ENCODE data around the gene KCTD21.

KCTD21 gene

GRCh38 chr11:78192911-78193351 is 4.5 kb upstream of the KCTD21 start:
- no peak overlapping the region for H3K4me3 ChIP-seq (ENCODE audit: low read depth, low read length)
- TF ChIP-seq CTCF (IDR thresholded peaks at IDR 0.05; ENCODE audit: borderline replicate concordance, insufficient read depth, low read depth, low read length), result no peak

DNA sequence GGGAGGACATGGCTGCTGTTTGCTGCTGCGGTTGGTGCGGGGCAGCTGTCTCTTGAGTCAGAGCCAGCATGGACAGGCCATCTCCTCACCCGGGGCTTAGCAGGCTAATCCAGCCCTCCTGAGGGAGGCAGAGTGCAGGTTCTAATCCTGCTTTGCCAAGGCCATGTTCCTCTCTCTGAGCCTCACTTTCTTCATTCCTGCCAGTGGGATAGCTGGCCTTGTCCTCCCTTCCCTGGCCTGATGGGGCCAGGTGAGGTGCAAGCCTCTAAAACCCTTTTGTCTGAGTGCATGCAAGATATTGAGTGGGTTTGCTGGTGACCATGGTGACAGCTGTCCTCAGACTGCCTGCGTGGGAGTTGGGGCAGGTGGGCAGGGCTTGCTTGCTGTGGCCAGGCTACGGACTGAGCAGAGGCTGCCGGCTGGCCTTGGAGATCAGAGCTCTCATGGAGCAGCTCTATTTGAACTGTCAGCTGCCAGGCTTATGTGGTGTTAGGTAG is 3.8 kb upstream of the KCTD21 start:
- no peak for TF ChIP-seq CTCF (IDR thresholded peaks at IDR 0.05; ENCODE audit: borderline replicate concordance, insufficient read depth, low read depth, low read length)
- H3K4me3 ChIP-seq (ENCODE audit: low read depth, low read length), result no peak overlapping the region

DNA sequence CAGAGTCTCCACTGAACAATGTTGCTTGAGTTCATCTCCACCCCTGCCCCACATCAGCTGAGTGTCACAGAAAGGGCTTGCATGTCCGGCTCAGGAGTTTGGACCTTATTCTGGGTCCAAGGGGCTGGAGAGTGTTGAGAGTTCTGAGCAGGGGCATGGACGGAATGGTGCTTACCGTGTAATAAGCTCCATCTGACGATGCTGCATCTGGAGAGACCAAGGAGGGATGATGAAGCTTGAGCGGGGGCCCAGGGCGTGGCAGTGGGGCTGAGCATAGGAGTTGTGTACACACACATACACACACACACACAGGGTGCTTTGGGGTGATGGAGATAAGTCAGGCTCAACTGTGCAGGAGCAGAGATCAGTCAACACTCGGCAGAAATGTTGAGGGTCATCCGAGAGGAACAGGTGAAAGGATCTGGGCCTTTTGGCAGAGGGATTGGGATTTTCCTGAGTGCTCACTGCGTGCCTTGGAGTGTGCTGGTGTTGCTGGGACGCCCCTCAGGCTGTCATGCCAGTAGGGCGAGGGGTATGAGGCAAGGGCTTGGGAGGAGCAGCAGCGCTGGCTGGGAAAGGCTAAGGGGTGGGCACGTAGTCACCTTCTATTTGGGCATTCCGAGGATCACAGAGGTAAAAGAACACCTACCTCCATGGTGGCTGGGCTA is 2.6 kb upstream of the KCTD21 start:
- TF ChIP-seq CTCF (IDR thresholded peaks at IDR 0.05; ENCODE audit: borderline replicate concordance, insufficient read depth, low read depth, low read length), result no peak
- H3K4me3 ChIP-seq (ENCODE audit: low read depth, low read length), result no peak overlapping the region

DNA sequence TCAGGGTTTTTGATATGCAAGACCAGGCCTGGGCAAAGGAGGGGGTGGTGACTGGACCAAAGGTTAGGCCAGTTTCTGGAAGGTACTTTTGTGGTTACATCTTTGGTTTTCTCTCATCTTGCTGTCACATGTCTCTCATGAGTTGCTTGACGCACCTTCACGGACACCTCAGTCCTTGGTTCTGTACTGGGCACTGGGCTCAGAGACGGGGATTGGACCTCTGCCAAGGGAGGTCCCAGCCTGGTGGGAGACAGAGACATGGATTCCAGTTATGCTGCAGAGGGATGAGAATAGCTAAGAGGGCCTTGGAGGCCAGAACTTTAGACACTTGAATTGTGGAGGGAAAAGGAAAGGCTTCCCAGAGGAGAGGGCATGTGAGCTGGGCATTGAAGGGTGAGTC is 1.9 kb upstream of the KCTD21 start:
- H3K4me3 ChIP-seq (ENCODE audit: low read depth, low read length), result no peak overlapping the region
- no peak for TF ChIP-seq CTCF (IDR thresholded peaks at IDR 0.05; ENCODE audit: borderline replicate concordance, insufficient read depth, low read depth, low read length)

DNA sequence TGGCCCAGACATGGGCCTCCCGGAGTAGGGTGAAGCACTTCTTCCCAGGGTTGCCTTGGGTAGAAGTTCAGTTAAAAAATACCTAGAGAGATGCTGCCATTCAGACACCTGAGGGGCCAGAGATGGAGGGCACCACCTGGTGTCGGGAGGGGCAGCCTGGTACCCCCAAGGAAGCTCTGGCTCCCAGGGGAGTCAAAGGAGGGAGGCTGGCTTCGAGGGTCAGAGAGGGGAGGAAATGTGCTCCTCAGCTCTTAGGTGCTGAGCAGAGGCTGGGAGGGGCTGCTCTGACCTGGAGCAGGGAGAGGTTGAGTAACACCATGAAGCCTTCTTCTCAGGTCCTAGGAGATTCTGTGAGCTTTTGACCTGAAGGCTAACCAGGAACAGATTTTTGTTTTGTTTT is 1.4 kb upstream of the KCTD21 start:
- no peak overlapping the region for H3K4me3 ChIP-seq (ENCODE audit: low read depth, low read length)
- TF ChIP-seq CTCF (IDR thresholded peaks at IDR 0.05; ENCODE audit: borderline replicate concordance, insufficient read depth, low read depth, low read length), result no peak

DNA sequence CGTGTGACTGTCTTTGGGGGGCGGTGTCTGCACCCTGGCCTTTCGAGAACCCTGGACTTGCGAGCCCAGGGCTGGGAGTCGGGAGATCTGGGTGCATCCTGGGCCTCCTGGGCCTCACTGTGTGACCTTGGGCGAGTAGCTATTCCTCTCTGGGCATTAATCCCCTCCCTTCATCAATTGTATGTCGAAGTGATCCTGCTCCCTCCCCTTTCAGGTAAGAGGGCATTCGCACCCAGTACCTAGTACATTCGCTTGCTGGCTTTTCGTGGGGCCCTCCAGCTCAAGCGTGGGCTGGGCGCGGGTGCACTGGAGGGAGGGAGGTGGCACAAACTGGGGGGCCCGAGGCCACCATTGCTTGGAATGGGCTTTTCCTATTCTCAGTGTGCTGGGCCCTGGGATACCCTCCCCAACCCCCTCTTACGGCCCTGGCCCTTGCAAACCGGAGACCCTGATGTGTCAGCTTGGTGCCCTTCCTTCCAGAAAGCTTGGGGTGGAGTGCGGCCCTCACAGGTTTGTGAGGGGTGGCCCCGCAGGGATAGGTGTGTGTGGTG is 823 bp upstream of the KCTD21 start:
- peak overlapping the region; percentile 88 for H3K4me3 ChIP-seq (ENCODE audit: low read depth, low read length)
- TF ChIP-seq CTCF (IDR thresholded peaks at IDR 0.05; ENCODE audit: borderline replicate concordance, insufficient read depth, low read depth, low read length), result no peak

All from GM12875 (cell line).